Trophoblast cell (in vitro differentiated cells and primary cell): ENCODE measurements around the gene ZBTB42.
A peak's percentile ranks its signal among the peaks of the same experiment; 100 is the strongest.

Source experiments
- DNase-seq, 2 donors: peaks; one replicate each; pipeline ENCODE4 v3.0.0-alpha.2; 2016
- H2AFZ ChIP-seq: 2 replicates; pipeline ENCODE4 v1.6.1; 2013; ENCODE audit warnings: low read length, moderate library complexity, mild to moderate bottlenecking; ENCODE audit not compliant: insufficient read depth, poor library complexity
- H2AK5ac ChIP-seq: 2 replicates; pipeline ENCODE4 v1.6.1; 2013; ENCODE audit warnings: mild to moderate bottlenecking, low read length
- H2BK120ac ChIP-seq: 2 replicates; pipeline ENCODE4 v1.6.1; 2013; ENCODE audit warnings: low read length, mild to moderate bottlenecking, moderate library complexity; ENCODE audit not compliant: insufficient read depth, poor library complexity
- H2BK12ac ChIP-seq: 2 replicates; pipeline ENCODE4 v1.6.1; 2013; ENCODE audit warnings: mild to moderate bottlenecking, low read length, moderate library complexity
- H2BK5ac ChIP-seq: 2 replicates; pipeline ENCODE4 v1.6.1; 2013; ENCODE audit warnings: low read length, low read depth, moderate library complexity, mild to moderate bottlenecking; ENCODE audit not compliant: poor library complexity
- H3K14ac ChIP-seq: 2 replicates; pipeline ENCODE4 v1.6.1; 2013; ENCODE audit warnings: mild to moderate bottlenecking, low read length
- H3K18ac ChIP-seq: 2 replicates; pipeline ENCODE4 v1.6.1; 2013; ENCODE audit warnings: mild to moderate bottlenecking, low read length
- H3K23ac ChIP-seq: 2 replicates; pipeline ENCODE4 v1.6.1; 2013; ENCODE audit warnings: low read length
- H3K27ac ChIP-seq: 2 replicates; pipeline ENCODE4 v1.5.1; 2013; ENCODE audit warnings: low read depth, mild to moderate bottlenecking, inconsistent platforms, low read length, moderate library complexity
- H3K27me3 ChIP-seq: 2 replicates; pipeline ENCODE4 v1.6.1; 2013; ENCODE audit warnings: inconsistent platforms, mild to moderate bottlenecking, low read length, moderate library complexity; ENCODE audit not compliant: insufficient read depth
- H3K36me3 ChIP-seq, 2 experiments: 1 replicate in 1 of 2; 2 replicates in 1 of 2; pipeline ENCODE4 v1.6.1; 2013; ENCODE audit warnings: low read length in 2 of 2, mild to moderate bottlenecking in 2 of 2, moderate library complexity in 1 of 2; ENCODE audit not compliant: insufficient read depth in 2 of 2, control insufficient read depth in 1 of 2
- H3K4ac ChIP-seq: 2 replicates; pipeline ENCODE4 v1.6.1; 2013; ENCODE audit warnings: low read depth, mild to moderate bottlenecking, low read length, moderate library complexity
- H3K4me1 ChIP-seq, 2 experiments: 1 replicate in 1 of 2; 2 replicates in 1 of 2; pipeline ENCODE4 v1.6.1; 2013; ENCODE audit warnings: low read length in 2 of 2, mild to moderate bottlenecking in 2 of 2, moderate library complexity in 1 of 2; ENCODE audit not compliant: insufficient read depth in 2 of 2, control insufficient read depth in 1 of 2
- H3K4me2 ChIP-seq: 2 replicates; pipeline ENCODE4 v1.6.1; 2013; ENCODE audit warnings: inconsistent platforms, mild to moderate bottlenecking, low read length, moderate library complexity
- H3K4me3 ChIP-seq: 2 replicates; pipeline ENCODE4 v1.5.1; 2013; ENCODE audit warnings: mild to moderate bottlenecking, low read depth, low read length, inconsistent platforms
- H3K79me1 ChIP-seq: one replicate; pipeline ENCODE4 v1.6.1; 2013; ENCODE audit warnings: low read length
- H3K79me2 ChIP-seq: 2 replicates; pipeline ENCODE4 v1.6.1; 2013; ENCODE audit warnings: low read length, mild to moderate bottlenecking; ENCODE audit not compliant: control insufficient read depth, insufficient read depth, poor library complexity
- H3K9ac ChIP-seq: 2 replicates; pipeline ENCODE4 v1.6.1; 2013; ENCODE audit warnings: mild to moderate bottlenecking, low read length
- H3K9me3 ChIP-seq: 2 replicates; pipeline ENCODE4 v1.6.1; 2013; ENCODE audit warnings: low read depth, mild to moderate bottlenecking, control low read depth, inconsistent platforms, low read length; ENCODE audit not compliant: insufficient read depth
- H4K12ac ChIP-seq: 2 replicates; pipeline ENCODE4 v1.6.1; 2013; ENCODE audit warnings: low read depth, mild to moderate bottlenecking, low read length, moderate library complexity
- H4K8ac ChIP-seq: 2 replicates; pipeline ENCODE4 v1.6.1; 2013; ENCODE audit warnings: low read depth, mild to moderate bottlenecking, low read length, moderate library complexity
- H4K91ac ChIP-seq: one replicate; pipeline ENCODE4 v1.6.1; 2013; ENCODE audit warnings: low read depth, mild to moderate bottlenecking, low read length, moderate library complexity
- WGBS: extraction: QIAGEN DNeasy Blood & Tissue Kit; methylation state at CpG from one replicate; pipeline ENCODE4 v1.1.7; 2013; ENCODE audit warnings: missing lambda C conversion rate; ENCODE audit not compliant: insufficient read length, insufficient coverage; ENCODE audit errors: extremely low coverage; 5-methylcytosine and 5-hydroxymethylcytosine counted together

ZBTB42 gene

DNA sequence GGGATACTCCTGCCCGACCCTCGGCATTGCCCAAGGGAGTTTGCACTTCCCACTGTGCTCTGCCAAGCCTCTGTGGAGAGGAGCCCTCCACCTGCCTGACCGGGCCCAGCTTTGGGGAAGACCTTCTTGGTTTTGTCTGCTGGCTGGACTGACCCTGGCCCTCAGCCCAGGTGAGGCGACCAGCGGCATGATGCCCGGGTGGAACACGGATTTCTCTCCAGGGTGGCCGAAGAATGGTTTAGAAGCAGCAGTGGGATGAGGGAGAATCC lies 15.6 kb downstream of the ZBTB42 start:
- H4K12ac ChIP-seq, result peak overlapping the region; percentile 98
- peaks cover 10% of the 10 kb centered on the region for H3K79me2 ChIP-seq
- H3K23ac ChIP-seq, result no peak overlapping the region
- H4K8ac ChIP-seq, result peak overlapping the region; percentile 100
- H3K36me3 ChIP-seq, result no peaks in the 10 kb centered on the region
- H3K14ac ChIP-seq, result peak overlapping the region; percentile 98
- H3K9ac ChIP-seq, result peak overlapping the region; percentile 97
- H2AFZ ChIP-seq, result peak overlapping the region; percentile 97
- peaks cover 4% of the 10 kb centered on the region for H3K9me3 ChIP-seq
- no CpG with 5 or more reads among the region's 8 CpGs for WGBS
- H2BK5ac ChIP-seq, result peak overlapping the region; percentile 80
- H3K4ac ChIP-seq, result peak overlapping the region; percentile 71
- H3K79me1 ChIP-seq, result peaks cover 12% of the 10 kb centered on the region
- H4K91ac ChIP-seq, result peak overlapping the region; percentile 94
- H3K4me1 ChIP-seq, result peaks cover 4 to 9% of the 10 kb centered on the region in 2 experiments
- H2BK12ac ChIP-seq, result no peak overlapping the region
- no peak overlapping the region for H3K27ac ChIP-seq
- peak overlapping the region; percentile 93 for H3K4me3 ChIP-seq
- peak overlapping the region; percentile 84 for H2AK5ac ChIP-seq
- no peak for DNase-seq
- peak overlapping the region; percentile 93 for H3K4me2 ChIP-seq
- peak overlapping the region; percentile 99 for H3K18ac ChIP-seq
- H3K27me3 ChIP-seq, result no peaks in the 10 kb centered on the region
- peak overlapping the region; percentile 2 for H2BK120ac ChIP-seq

DNA sequence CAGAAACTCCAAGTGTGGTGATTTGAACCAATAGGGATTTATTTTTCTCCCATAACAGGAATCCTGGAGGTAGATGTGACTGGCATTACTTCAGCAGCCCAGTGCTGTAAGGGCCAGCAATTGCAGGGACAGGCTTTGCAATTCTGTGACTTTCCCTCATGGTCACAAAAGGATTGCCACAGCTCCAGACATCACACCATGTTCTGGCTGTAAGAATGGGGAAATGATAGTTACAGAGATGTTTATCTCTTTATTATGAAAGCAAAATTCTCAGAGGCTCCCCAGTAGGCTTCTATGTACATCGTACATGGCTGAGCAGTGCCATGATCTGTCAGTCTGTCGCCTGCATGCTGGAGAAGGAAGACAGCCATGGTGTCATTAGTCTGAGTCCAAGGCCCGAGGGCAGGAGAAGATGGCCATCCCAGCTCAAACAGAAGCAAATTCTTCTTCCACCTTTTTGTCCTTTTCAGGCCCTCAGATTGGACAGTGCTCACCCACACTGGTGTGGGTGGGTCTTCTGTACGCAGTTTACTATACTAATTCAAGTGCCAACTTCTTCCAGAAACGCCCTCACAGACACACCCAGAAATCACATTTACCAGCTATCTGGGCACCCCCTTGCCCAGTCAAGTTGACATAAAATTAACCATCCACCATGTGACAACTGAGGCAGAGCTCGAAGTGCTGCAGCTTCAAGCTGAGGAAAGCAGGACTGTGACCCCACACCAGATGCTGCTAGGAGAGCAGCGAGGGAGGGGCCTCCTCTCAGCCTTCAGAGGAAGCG lies 17.2 kb downstream of the ZBTB42 start:
- Histone ChIP-seq H3K9ac (no peak overlapping the region), H2BK12ac (no peak overlapping the region), H2BK5ac (no peak overlapping the region), H2AK5ac (no peak overlapping the region), H3K18ac (no peak overlapping the region), H3K79me2 (peaks cover 10% of the 10 kb centered on the region), H3K36me3 (no peaks in the 10 kb centered on the region), H3K4me1 (peaks cover 4 to 9% of the 10 kb centered on the region in 2 experiments), H3K4me2 (no peak overlapping the region), H4K8ac (no peak overlapping the region), H3K4ac (no peak overlapping the region), H3K23ac (no peak overlapping the region), H3K27me3 (no peaks in the 10 kb centered on the region), H4K12ac (no peak overlapping the region), H3K9me3 (peaks cover 5% of the 10 kb centered on the region), H3K27ac (no peak overlapping the region), H3K79me1 (peaks cover 12% of the 10 kb centered on the region), H2BK120ac (no peak overlapping the region), H3K14ac (no peak overlapping the region), H3K4me3 (no peak overlapping the region), H2AFZ (no peak overlapping the region), H4K91ac (no peak overlapping the region)
- WGBS, result no CpG with 5 or more reads among the region's 8 CpGs
- DNase-seq, result no peak

DNA sequence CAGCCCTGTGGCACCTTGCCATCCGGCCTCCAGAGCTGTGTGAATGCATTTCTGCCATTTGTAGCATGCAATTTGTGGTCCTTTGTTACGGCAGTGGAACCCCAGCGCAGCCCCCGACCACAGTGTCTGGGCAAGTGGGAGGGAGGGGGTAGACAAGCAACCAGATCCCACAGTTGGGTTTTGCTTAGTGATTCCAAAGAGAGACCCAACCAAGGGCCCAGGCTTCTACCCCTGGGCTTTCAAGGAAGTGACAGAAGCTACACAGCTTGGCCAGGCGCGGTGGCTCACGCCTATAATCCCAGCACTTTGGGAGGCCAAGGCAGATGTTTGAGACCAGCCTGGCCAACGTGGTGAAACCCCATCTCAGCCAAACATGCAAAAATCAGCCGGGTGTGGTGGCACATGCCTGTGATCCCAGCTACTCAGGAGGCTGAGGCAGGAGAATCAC lies 17.8 kb downstream of the ZBTB42 start:
- Histone ChIP-seq H3K9me3 (peaks cover 5% of the 10 kb centered on the region), H2BK12ac (no peak overlapping the region), H2AK5ac (no peak overlapping the region), H3K27me3 (no peaks in the 10 kb centered on the region), H3K4me2 (no peak overlapping the region), H2BK5ac (no peak overlapping the region), H2AFZ (no peak overlapping the region), H3K4me1 (peaks cover 4 to 9% of the 10 kb centered on the region in 2 experiments), H4K91ac (no peak overlapping the region), H3K36me3 (no peaks in the 10 kb centered on the region), H4K8ac (no peak overlapping the region), H2BK120ac (no peak overlapping the region), H3K79me2 (peaks cover 10% of the 10 kb centered on the region), H3K4me3 (no peak overlapping the region), H3K9ac (no peak overlapping the region), H3K79me1 (peaks cover 12% of the 10 kb centered on the region), H3K18ac (no peak overlapping the region), H3K27ac (no peak overlapping the region), H3K4ac (no peak overlapping the region), H3K23ac (no peak overlapping the region), H4K12ac (no peak overlapping the region), H3K14ac (no peak overlapping the region)
- no peak for DNase-seq
- no CpG with 5 or more reads among the region's 9 CpGs for WGBS

DNA sequence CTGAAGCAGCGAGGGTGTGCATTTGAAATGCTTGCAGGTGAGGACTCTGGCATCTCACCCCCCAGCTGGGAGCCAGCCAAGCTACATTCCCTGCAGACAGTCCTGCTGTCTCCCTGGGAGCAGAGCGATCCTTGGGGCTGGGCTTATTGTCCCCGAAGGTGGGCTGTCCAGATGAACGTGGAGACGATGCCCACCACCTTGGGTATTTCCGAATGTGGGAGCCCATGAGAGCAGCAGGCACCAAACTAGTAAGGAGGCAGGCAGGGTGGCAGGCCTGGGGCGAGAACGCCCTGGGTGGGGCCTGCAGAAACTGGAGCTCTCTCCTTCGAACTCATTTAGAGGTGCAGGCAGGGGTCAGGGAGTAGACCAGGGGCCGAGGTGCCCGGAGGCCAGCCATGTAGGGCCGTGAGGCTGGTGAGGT lies 18.5 kb downstream of the ZBTB42 start:
- Histone ChIP-seq H2AK5ac (no peak overlapping the region), H4K12ac (no peak overlapping the region), H3K18ac (no peak overlapping the region), H2AFZ (no peak overlapping the region), H4K8ac (no peak overlapping the region), H3K4me2 (no peak overlapping the region), H3K4me3 (no peak overlapping the region), H3K14ac (no peak overlapping the region), H3K4ac (no peak overlapping the region), H3K27ac (no peak overlapping the region), H3K9ac (no peak overlapping the region), H3K4me1 (peaks cover 4 to 9% of the 10 kb centered on the region in 2 experiments), H3K23ac (no peak overlapping the region), H2BK120ac (no peak overlapping the region), H2BK5ac (no peak overlapping the region), H3K27me3 (no peaks in the 10 kb centered on the region), H3K36me3 (no peaks in the 10 kb centered on the region), H3K79me1 (peaks cover 12% of the 10 kb centered on the region), H4K91ac (no peak overlapping the region), H3K79me2 (peaks cover 10% of the 10 kb centered on the region), H2BK12ac (no peak overlapping the region), H3K9me3 (peaks cover 5% of the 10 kb centered on the region)
- no CpG with 5 or more reads among the region's 12 CpGs for WGBS
- DNase-seq, result no peak
